ENCODE measurements around the gene FOXO3. TPM values are rescaled to one million over a fixed set of nuclear protein-coding genes. Genes with fewer than 3 reads are reported as not detected.

Gene FOXO3
- total and polyA plus RNA-seq, 11 donors: 11.6 to 87.9 (median 38.7) TPM

DNA sequence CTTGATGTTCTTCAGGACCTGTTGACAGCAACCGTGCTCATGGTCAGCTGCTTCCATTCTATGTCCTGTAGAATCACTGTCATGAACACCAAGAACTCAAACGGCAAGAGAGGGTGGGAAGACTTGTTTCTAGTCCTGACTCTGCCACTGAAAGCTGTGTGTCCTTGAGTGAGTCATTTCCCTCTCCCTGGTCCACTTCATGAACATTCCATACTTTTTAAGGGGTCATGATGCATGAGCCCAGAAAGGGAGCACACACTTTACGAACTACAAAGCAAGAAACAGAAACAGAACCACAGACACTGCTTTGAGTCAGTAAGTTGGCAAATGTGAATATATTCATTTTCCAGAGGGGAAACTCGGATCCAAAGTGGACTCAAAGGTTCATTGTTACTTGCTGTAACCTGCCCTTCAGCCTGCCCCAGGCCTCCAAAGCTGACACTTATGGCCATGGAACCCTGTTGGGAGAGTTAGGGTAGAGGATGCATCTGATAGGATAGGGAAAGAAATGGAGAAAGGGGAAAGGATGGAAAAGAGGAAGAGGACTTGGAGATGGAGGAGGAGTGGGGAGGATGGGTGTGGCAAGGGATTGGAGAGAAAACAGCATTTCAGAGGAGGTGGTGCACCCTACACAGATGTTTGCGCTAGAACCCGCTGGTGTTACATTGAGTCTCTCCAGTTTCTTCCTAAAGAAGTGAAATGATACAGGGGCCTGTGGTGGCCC is 129.8 kb downstream of the FOXO3 start:
- WGBS, 4 donors: 77 to 85% (median 82%) methylated on average over 6 of the region's 6 CpGs
- Histone ChIP-seq H3K27ac (peak overlapping the region in 9 of 12 donors; percentile 12 to 72 (median 65)), H3K4me3 (no peak overlapping the region), H3K9me3 (no peaks in the 10 kb centered on the region), H3K36me3 (peaks cover 0 to 18% (median 12%) of the 10 kb centered on the region in 9 donors), H3K27me3 (no peaks in the 10 kb centered on the region), H3K4me1 (peaks cover 0 to 52% (median 22%) of the 10 kb centered on the region in 12 donors)
- ATAC-seq (no peak), DNase-seq (no peak)
- TF ChIP-seq POLR2A (IDR thresholded peaks at IDR 0.05): no peak
- TF ChIP-seq, protein P1, sequence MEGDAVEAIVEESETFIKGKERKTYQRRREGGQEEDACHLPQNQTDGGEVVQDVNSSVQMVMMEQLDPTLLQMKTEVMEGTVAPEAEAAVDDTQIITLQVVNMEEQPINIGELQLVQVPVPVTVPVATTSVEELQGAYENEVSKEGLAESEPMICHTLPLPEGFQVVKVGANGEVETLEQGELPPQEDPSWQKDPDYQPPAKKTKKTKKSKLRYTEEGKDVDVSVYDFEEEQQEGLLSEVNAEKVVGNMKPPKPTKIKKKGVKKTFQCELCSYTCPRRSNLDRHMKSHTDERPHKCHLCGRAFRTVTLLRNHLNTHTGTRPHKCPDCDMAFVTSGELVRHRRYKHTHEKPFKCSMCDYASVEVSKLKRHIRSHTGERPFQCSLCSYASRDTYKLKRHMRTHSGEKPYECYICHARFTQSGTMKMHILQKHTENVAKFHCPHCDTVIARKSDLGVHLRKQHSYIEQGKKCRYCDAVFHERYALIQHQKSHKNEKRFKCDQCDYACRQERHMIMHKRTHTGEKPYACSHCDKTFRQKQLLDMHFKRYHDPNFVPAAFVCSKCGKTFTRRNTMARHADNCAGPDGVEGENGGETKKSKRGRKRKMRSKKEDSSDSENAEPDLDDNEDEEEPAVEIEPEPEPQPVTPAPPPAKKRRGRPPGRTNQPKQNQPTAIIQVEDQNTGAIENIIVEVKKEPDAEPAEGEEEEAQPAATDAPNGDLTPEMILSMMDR (IDR thresholded peaks at IDR 0.05): no peak
- intact Hi-C loops (cut with DNase I): loop anchor here in 1 of 10 donors (10.0 kb wide), 1 partner anchor 94 kb away; no protein-coding TSS in a partner anchor

DNA sequence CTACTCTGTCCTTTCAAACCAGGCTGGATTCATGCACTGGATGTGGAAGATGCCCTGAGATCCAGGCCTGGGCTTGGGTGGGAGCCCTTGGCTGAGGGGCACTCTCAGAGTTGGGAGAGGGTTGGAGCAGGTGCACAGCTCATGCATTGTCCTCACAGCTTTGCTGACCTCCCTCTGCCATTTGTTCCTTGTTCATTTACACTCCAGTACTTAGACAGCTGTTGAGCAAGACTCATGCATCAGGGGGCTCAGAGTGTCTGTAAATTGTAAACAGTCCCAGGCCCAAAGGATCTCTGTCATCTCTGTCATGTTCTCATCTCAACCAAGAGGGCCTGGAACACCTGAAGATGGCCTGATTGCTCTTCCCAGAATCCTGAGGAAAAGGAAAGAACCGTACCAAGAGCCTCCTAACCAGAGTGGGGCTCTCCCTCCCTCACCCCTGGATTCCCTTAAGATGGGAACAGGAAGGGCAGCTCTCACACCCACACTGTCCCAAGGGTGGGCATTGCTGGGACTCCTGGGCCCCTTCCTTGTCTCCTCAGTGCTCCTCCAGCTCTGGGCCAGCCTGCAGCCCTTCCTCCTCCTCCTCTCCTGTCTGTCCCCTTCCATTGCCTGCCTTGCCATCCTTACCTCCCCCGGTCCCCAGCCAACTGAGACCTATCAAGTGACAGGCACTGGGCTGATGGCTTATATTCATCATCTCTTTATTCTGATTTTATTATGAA is 132.9 kb downstream of the FOXO3 start:
- H3K27me3 ChIP-seq: no peaks in the 10 kb centered on the region
- H3K9me3 ChIP-seq: no peaks in the 10 kb centered on the region
- intact Hi-C loops (cut with DNase I): loop anchor here in 1 of 10 donors (10.0 kb wide), 1 partner anchor 91 kb away; no protein-coding TSS in a partner anchor
- 79 to 97% (median 86%) methylated on average over 2 of the region's 2 CpGs for WGBS, 4 donors
- peaks cover 0 to 5% (median 0%) of the 10 kb centered on the region in 9 donors for H3K36me3 ChIP-seq
- TF ChIP-seq, protein P1 (IDR thresholded peaks at IDR 0.05): no peak
- no peak for TF ChIP-seq POLR2A (IDR thresholded peaks at IDR 0.05)
- H3K4me1 ChIP-seq: peaks cover 0 to 46% (median 29%) of the 10 kb centered on the region in 12 donors
- ATAC-seq: no peak
- H3K4me3 ChIP-seq: no peak overlapping the region
- DNase-seq: no peak
- no peak overlapping the region for H3K27ac ChIP-seq

DNA sequence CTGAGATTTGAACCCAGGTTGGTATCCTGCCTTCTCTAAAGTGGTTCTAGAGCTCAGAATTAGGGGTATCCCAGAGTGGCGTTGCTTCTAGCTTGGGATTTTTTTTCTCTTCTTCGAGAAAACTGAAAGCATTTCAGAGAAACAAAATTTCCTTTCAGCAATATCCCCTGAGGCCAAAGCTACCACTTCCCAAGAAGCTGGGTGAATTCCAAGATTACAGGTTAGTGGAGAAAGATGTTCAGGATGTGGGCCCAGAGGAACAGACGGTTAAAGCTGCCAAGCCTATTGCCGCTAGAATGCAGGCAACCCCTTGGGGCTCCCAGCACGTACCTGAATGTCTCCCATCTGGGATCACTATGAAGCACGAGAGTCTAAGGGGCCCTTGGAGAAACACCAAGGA is 134.1 kb downstream of the FOXO3 start:
- Histone ChIP-seq H3K9me3 (no peaks in the 10 kb centered on the region), H3K36me3 (peaks cover 0 to 5% (median 0%) of the 10 kb centered on the region in 9 donors), H3K4me3 (no peak overlapping the region), H3K27ac (peak overlapping the region in 1 of 12 donors; percentile 46), H3K4me1 (peaks cover 0 to 46% (median 33%) of the 10 kb centered on the region in 12 donors), H3K27me3 (no peaks in the 10 kb centered on the region)
- TF ChIP-seq, protein P1 (IDR thresholded peaks at IDR 0.05): no peak
- no peak for TF ChIP-seq POLR2A (IDR thresholded peaks at IDR 0.05)
- DNase-seq: no peak
- ATAC-seq: no peak
- intact Hi-C loops (cut with DNase I): loop anchor here in 1 of 10 donors (10.0 kb wide), 1 partner anchor 90 kb away; no protein-coding TSS in a partner anchor
- 45 to 64% (median 50%) methylated on average over 6 of the region's 6 CpGs for WGBS, 4 donors

Measured in heart left ventricle (tissue), 16 donors.